Fibroblast of upper back skin (primary cell): Measurements from ENCODE around the gene ACTR5.

ENCODE experiments used
- DNase-seq: peaks from one replicate; pipeline ENCODE4 v3.0.0-alpha.2; 2013

The ACTR5 gene

DNA sequence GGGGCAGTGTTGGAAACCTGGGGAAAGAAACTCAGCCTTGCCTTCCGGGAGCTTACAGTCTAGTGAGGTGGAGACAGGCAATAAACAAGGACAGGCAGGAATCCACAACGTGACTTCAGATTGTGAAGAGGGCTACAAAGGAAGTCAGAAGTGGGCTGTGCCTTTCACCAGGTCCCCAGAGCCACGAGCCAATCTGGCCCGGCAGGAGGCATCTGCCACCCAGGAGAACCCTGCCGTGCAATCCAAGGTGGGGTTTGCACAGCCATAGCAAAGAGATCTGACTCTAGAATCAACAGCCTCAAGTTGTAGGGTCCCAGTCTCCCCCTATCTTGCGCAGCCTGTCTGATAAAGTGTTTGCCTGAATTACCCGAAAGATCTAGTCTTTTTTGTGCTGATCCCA, 18.5 kb upstream of the ACTR5 start:
- DNase-seq: no peak

DNA sequence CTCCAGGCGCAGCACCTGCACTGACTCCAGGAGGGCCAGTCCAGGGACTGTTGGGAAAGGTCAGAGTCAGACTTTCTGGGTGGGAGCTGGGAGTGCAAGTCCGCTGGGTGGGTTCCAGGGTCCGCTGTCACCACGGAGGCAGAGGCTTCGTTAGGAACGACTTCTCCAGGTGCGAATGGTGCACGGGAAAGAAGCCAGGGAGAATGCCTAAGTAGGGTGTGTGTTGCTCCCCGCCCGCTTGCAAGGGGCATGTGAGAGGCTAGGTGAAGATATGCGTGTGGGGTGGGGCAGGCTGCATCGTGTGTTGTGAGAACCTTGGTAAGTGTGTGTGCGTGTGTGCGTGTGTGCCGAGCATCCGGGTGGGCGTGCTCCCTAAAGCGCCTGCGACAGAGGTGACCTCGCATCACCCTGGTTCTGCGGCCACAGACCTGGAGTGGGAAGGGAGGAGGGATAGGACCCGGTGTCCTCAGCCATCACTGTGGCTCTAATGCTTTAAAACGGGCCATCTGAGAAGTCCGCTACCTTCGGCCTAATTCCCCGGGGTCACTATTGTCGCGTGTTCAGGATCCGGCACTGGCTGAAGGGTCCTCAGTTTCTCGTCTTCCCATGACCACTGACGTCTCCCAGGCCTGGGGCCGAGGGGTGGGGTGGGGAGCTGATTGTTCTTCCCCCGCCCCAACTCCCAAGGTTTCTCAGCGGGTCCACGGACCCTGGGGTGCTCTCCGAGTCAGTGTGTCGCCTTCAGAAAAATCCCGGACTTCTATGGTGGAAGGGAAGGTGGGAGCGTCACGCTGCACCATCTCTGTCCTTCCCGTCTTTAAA, 17.9 kb upstream of the ACTR5 start:
- DNase-seq: no peak

DNA sequence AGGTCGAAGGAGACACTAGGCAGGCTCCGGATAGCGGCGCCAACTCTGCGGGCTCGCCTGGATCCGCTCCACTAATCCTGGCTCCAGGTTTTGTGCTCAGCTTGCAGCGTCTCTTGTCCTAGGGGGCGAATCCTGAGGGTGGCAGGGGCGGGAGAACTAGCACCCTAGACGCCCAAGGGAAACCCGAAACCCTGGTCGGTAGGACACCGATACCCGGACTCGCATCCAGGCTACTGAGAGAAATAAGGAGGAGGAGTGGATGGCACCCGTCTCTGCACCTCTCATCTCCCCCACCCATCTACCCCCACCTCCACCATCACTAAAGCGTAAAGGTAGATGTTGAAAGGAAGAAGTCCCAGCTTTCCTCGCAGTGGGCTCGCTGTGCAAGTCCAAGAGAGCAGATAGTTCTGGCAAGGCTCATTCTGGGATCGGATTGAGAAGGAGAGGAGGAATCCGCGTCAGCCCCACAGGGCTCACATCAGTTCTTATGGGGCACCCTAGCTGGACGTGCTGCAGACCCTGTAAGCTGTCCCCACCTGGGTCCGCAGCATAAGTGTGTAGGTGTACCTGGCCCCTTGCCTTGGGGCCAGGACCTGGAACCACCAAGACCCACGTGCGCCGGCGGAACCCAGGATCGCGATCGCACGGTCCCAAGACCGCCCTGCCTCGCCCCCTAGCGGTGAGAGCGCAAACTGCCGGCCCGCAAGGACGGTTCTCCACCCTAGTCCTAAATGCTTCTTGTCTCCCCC, 17.1 kb upstream of the ACTR5 start:
- DNase-seq: peak; percentile 34

DNA sequence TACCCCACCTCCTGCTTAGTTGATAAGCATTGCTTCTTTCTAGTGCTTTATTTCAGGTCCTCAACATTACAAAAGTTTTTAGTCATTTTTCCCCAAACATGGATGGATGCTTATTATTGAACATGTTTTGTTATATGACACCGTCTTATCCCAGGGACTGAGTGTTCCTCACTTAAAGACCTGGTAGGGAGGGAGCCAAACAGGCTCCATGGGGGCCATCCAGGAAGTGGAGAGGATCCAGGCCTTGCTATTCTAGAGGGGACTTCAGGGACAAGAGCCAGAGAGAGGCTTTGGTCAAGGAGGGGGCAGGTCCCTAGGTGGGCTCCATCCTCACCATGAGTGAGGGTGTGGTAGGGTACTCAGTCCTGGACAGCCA, 16.5 kb upstream of the ACTR5 start:
- no peak for DNase-seq

DNA sequence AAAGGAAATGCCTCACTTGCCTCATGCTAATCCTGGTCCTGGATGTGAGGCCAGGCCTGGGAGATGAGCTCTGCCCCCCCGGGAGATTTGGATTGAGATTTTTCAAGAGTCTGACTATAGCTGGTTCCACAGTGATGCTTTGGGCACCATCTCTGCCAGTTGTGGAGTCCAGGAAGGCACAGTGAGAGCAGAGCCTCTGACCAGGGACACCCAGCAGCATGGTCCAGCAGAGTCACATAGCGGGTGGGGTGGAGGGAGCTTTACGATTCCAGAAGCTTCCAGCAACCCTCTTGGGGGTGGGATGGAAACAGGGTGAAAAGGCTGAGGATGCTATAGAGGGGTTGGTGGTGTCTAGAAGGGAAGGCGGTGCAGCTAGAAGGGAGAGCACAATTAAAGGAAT, 15.3 kb upstream of the ACTR5 start:
- DNase-seq: no peak

DNA sequence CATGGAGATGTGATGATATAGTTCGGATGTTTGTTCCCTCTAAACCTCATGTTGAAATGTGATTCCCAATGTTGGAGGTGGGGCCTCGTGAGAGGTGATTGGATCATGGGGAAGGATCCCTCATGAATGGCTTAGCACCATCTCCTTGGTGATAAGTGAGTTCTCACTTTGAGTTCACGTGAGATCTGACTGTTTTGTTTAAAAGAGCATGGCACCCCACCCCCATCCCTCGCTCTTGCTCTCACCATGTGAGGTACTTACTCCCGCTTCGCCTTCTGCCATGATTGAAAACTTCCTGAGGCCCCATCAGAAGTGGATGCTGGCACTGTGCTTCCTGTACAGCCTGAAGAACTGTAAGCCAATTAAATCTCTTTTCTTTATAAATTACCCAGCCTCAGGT, 13.1 kb upstream of the ACTR5 start:
- DNase-seq: no peak

DNA sequence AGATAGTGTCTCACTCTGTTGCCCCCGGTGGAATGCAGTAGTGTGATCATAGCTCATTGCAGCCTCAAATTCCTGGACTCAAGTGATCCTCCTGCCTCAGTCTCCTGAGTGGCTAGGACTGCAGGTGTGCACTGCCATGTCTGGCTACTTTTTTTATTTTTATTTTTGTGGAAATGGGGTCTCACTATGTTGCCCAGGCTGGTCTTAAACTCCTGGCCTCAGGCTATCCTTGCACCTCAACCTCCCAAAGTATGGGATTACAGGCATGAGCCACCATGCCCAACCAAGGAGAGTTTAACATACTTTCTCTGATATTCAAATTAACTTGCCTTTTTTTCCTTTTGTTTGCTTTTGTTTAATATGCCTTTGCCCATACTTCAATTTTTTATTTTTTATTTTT, 10.4 kb upstream of the ACTR5 start:
- DNase-seq: no peak

DNA sequence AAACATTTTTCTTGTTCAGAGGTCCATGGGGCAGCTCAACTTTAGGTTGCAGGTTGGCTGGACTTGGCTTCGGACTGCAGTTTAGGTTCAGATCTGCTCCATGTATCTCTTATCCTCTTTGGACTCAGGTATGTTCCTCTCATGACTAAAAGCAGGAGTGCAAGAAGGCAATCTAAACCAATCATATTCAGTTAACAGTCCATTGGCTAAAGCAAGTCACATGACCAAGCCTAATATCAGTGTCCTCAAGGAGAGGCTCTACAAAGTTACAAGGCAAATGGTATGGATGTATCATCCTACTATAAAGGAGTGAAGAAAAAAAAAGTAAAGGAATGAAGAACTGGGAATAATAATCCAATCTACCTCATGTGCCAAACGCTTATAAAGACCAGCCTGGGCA, 2.5 kb upstream of the ACTR5 start:
- no peak for DNase-seq

DNA sequence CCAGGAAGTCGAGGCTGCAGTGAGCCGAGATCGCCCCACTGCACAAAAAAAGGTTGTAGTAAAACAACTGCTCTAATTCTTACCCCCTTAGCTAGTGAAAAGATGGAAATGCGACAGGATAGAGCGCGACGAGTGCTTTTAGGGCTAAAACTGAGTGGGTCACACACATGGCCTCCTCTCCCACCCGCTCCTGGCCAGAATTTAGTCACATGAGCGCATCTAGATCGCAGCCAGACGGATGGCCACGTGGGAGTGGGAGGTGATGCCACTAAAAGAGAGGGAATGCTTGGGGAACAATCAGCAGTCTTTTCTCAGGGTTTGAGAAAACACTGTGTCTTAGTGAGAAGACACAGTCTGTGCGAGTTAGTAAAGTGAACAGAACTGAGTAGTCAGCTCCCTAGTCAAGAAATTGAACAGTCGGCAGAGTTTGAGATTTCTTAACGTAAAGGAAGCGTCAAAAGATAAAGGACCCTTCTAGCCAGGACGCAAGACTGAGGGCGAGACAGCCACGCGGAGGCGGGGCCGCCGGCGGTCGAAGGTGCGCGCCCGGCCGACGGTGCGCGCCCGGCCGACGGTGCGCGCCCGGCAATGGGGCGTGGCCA, 664 bp upstream of the ACTR5 start:
- no peak for DNase-seq

DNA sequence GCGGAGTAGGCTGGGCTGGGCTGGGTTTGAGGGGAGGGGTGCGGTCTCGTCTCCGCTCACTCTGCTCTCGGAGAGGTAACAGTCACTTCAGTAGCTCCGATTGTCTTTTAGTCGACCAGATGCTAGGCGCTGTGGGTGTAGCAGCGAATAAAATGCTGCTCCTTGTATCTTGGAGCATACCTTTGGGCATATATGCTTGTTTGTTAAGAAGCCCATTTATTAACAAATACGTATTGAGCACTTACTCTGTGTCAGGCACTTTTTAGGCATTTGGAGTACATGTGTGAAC, 545 bp downstream of the ACTR5 start:
- no peak for DNase-seq

DNA sequence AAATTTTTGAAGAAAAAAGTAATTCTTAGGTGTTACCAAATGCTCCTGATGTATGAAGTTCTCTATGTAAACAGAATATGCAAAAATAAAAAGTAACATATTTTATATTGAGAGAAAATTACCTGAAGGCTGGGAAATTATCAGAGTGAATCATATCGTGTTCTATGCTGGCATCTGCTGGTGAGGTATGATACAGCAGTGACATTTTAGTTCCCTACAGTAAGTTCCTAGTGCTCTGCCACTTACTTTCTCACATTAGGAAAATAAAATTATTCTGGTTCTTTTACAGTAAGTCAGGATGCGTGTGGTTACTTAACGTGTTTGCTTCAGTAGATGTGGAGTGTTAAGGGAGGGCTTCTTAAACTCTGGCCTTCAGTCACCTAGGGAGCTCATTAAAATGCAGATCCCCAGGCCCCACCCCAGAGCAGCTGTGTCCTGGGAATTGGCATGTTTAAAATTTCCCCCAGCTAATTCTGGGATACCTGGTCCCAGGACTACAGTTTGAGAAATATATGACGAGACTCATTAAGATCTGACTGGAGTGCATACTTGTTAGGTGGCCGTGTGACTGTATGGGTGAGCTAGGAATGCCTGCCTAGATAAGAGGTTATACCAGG, 3.2 kb downstream of the ACTR5 start:
- peak; percentile 18 for DNase-seq

DNA sequence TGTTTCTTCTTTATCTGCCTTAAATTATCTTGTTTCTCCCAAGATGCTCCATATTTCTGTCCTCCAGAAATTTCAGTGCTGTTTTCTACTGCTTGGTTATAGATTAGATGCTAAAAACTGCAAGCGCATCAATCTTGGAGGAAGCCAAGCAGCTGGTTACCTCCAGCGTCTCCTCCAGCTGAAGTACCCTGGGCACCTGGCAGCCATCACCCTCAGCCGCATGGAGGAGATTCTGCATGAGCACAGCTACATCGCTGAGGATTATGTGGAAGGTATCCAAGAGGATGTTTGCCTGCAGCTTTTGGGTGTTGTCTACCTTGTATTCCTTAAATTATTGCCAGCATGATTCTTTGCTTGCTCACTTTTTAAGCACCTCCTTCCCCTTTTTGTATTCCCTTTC, 3.8 kb downstream of the ACTR5 start:
- no peak for DNase-seq

DNA sequence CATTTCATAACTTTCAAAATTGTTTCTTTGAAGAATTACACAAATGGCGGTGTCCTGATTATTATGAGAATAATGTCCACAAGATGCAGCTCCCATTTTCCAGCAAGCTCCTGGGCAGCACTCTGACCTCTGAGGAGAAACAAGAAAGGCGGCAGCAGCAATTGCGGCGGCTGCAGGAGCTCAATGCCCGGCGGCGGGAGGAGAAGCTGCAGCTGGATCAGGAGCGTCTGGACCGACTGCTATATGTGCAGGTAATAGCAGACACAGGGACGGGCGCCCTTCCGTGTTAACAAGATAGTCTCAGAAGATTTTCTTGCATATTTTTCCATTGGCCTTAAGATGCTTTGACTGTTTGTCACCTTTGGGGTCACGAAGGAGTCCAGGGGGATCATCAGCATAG, 6.7 kb downstream of the ACTR5 start:
- no peak for DNase-seq

DNA sequence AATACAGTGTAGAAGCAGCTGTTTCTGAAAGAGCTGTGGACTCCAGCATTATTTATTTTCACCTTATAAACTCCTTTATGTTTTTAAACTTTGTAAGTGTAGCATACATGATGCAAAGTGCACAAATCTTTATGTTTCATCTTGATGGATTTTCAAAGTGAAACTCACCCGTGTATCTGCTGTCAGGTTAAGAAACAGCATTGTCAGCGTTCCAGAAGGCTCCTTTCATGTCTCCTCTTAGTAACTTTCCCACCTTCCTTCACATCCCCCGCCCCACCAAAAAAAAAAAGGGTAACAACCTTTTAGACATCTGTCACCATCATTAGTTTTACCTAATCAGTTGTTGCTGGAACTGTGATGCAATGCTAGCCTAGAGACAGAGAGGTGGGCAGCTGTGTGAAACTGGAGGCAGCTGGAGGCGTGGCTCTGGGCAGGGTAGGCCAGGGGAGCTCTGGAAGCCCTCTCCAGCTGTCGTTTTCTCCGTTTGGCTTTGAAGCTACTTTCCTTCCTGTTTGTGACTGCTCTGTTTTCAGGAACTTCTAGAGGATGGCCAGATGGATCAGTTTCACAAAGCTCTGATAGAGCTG, 7.2 kb downstream of the ACTR5 start:
- no peak for DNase-seq

DNA sequence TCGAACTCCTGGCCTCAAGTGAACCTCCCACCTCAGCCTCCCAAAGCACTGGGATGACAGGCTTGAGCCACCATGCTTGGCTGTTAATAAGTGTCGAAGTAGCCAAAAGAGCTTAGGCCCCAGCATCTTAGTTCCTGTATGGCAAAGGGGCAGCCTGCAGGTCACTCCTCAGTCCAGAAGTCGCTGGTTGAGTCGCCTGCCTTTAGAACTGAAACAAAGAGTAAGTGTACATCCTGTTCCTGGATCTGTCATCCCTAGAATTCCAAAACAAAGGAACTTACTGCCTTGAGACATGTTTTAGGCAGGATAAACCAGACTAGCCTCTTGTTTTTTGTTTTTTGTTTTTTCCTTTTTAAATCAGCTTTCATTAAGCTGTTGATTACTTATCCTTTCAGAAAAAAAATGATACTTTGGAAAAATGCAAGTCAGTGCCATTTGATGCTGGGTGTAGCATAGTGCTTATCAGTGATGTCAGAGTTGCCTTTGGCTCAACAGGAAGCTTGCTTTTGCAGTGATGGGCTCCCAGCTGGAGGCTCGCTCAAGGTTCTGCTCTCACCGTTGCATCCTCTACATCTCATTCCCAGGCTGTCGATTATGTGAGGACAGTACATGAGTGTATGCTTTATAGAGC, 9.0 kb downstream of the ACTR5 start:
- DNase-seq: no peak

DNA sequence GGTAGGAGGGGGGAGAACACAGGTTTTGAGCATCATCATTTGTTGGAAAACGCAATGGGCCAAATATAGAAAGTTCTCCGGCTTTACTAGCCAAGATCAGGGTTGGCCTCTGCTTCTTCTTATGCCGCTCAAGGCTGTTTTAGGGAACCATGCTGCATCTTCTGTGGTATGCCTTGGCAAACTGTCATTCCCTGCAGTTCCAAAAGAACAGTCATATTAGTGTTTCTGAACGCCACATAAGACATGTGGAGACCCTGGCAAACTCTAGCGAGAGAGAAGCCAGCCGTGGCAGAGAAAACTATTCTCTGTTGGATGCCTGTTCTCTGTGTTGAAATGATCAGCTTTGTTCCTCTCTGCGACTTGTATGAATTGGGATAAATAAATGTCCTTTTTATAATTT, 10.8 kb downstream of the ACTR5 start:
- no peak for DNase-seq

DNA sequence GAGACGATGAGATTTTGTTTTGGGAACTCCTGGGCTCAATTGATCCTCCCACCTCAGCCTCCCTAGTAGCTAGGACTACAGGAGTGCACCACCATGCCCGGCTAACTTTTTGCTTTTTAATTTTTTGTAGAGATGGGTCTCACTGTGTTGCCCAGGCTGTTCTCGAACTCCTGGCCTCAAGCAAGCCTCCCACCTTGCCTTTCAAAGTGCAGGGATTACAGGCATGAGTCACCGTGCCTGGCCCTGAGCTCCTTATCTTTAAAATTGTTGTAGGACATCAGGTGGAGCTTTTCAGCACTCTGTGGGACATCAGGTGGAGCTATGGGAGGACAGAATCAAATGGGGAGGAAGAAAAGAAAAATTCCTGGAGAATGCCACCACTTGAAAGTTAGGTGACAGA, 12.7 kb downstream of the ACTR5 start:
- no peak for DNase-seq

DNA sequence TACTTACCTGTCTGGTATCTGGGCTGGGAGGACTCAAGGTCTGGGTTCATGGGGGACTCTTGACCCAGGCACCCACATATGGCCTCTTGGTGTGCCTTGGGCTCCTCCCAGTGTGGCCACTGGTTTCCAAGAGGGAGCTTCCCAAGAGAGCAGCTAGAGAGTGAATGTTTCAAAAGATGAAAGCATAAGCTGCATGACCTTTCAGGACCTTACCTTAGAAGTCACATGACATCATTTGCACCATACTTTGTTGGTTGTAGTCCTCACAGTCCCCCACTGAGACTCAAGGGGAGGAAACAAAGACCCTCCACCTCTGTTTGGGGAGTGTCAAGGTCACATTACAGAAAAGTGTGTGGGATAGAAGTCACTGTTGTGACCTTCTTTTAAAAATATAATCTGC, 13.9 kb downstream of the ACTR5 start:
- no peak for DNase-seq

DNA sequence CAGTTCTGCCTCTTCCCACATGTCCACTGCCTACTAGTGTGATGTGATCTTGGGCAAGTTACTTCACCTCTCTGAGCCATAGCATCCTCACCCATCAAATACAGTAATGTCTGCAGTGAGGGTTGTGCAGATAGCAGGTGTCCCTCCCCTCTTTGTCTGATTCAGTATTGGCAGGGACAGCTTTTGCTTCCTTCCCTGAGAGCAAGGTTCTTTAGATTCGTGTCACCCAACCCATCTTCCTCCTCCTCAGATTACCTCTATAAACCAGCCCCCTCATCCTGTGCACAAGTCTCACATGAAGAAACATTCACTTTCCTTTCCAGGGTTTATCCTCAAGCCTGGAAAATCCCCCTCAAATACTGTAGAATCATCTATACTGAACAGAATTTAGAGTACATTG, 15.4 kb downstream of the ACTR5 start:
- no peak for DNase-seq

DNA sequence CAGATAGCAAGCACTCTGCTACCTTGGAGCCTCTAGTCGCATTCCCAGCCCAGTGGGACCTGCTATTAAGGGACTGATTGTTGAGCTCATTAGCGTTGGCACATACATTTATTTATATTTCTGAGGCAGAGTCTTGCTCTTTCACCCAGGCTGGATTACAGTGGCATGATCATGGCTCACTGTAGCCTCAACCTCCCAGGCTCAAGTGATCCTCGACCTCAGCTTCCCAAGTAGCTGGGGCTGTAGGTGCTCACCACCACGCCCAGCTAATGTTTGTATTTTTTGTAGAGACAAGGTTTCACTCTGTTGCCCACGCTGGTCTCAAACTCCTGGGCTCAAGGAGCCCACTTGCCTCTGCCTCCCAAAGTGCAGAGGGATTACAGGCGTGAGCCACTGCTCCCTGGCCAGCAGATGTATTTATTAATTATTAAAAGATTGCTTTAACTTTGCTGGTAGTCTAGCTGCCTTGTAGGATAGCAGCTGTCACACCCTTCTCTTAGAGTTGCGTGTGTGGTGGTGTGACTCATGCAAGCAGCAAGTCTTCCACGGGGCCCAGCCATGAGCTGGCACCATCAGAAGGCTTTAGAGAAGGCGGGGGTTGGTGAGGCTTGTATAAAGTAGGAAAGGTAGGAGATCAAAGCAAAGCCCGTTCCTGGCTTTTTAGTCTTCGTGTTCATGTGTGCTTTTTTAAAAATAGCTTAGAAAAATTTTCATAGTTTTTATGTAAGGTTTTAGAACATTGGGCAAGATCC, 16.5 kb downstream of the ACTR5 start:
- peak; percentile 81 for DNase-seq

DNA sequence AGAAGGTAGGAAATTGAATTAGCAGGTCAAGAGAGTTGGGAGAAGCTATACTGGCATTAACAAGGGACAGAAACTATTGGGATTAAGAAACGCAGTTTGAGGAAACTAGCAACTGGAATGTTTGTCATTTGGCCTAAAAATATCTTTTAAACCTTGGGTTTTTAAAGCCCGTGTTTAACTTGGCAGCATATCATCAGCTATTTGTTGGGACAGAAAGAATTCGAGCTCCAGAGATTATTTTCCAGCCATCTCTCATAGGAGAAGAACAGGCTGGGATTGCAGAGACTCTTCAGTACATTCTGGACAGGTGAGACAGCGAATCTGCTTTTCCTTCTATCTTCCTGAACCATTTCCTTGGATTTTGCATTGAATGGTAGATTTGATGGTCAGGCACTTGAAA, 17.8 kb downstream of the ACTR5 start:
- no peak for DNase-seq
